Stimulated activated CD8-positive, alpha-beta memory T cell treated with anti-CD3 and anti-CD28 coated beads, Interleukin-12 subunit alpha, Interleukin-12 subunit beta, amount 100 ng/mL, for 24 hours (primary cell): Measurements from ENCODE around the gene RNF213.
"Not testable (repeated sequence)": the region's sequence is repeated elsewhere in the genome, so short reads cannot be mapped to it uniquely, and the experiment has no call there.

ENCODE experiments used
- DNase-seq: peaks from one replicate; pipeline ENCODE4 v3.0.0-alpha.2; 2020; ENCODE audit errors: extremely low read depth

RNF213 gene

DNA sequence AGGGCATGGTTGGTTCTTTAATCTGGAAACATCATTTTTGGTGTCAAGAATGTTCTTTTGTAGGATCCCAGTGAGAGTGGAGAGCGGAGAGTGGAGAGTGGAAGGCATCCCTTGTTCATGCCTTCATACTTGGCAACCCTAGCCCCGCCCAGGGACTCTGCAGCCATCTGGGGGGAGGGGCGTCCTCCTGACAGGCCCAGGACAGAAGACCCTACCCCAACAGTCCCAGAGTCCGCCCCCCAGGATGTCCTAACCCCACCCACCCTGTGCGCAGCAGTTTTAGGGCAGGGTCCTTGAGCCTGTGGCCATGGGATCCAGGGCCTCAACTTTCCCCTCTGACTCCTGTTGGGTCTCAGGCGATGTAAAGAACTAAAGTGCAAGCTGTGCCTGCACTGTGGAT lies 36.0 kb upstream of the RNF213 start:
- no peak for DNase-seq

DNA sequence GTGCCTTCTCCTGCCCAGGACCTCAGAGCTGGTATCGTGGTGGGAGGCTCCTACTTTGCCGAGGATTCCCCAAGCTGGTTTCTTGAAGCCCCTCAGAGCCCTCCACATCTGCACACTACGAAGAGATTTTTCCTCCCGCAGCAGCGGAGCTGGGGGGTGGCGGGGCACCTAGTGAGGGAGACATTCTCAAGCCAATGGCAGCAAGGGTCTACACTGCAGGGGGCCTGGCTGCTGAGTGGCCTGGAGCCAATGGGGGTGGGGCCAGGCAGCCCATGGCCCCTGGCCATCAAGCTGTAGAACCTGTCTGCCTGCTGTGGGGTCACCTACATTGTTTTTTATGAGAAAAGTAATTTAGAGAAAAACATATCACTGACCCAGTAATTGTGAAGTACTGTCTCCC lies 35.4 kb upstream of the RNF213 start:
- DNase-seq: no peak

DNA sequence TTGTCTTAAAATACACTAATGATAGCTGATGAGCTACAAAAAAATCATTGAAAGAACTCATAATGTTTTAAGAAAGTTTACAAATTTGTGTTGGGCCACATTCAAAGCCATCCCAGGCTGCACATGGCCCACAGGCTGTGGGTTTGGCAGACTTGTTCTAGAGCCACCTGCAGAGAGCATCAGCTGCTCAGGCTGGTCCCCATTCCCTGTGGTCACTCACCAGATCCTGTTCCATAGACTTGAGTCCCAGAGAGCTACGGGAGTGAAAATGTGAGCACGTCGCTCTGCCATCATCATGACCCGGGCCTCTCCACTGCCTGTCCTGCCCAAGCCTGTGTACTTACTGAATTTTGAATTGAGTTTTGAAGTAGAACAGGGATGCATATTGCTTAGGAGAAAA lies 33.5 kb upstream of the RNF213 start:
- no peak for DNase-seq

DNA sequence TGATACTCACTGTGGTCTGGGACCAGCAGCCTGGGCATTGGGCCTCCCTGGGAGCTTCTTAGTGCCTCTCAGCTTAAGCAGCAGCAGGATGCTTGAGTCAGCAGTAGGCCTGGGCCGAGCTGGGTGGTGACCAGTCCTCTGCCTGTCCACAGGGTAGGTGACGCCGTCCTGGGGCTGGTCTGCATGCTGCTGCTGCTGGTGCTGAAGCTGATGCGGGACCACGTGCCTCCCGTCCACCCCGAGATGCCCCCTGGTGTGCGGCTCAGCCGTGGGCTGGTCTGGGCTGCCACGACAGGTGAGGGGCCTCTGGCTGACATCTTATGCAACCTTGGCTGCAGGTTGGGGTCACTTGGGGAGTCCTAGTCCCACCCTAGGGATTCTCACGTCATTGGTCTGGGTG lies 33.0 kb upstream of the RNF213 start:
- no peak for DNase-seq

DNA sequence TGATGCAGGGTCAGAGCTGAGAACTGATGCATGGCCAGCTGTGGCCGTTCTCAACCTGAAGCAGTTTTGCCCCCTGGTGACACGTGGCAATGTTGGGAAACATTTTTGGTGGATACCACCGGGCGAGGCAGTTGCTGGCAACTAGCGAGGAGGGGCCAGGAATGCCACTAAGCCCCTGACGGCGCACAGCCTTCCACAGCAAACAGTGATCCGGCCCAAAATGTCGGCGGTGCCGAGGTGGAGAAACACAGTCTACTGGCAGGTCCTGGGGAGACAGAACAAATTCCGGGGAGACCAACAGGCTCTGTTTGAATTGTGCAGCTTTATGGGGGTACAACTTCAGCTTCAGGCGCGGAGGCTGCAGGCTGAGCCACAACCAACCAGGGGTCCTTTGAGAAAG lies 32.2 kb upstream of the RNF213 start:
- no peak for DNase-seq

DNA sequence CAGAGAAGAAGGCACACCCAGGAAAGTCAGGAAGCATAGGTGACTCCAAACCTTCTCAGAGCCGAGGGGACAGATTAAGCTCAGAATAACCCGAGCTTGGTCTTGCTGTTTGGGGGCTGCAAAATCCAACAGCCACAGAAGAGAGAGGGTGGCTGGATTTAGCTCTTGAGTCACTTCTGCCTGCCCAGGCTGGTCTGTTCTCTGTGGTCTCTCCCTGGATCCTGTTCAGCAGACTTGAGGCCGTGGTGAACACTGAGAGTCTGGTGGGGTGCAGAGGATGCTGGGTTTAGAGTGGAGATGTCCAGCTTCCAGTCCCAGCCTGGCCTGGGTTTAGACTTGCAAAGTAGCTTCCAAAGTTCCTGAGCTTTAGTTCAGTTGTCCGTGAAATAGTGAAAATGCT lies 31.6 kb upstream of the RNF213 start:
- no peak for DNase-seq

DNA sequence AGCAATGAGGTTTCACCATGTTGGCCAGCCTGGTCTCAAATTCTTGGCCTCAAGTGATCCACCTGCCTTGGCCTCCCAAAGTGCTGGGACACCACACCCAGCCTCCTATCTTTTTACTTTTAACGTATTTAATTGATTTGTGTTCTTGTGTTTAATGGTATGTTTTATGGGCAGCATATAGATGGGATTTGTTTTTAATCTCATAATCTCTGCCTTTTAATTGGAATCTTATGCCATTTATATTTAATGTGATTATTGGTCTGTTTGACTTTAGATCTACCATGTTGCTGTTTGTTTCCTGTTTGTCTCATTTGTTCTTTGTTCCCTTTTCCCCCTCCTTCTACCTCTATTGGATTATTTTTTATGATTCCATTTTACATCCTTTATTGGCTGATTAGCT lies 28.2 kb upstream of the RNF213 start:
- DNase-seq: no peak

DNA sequence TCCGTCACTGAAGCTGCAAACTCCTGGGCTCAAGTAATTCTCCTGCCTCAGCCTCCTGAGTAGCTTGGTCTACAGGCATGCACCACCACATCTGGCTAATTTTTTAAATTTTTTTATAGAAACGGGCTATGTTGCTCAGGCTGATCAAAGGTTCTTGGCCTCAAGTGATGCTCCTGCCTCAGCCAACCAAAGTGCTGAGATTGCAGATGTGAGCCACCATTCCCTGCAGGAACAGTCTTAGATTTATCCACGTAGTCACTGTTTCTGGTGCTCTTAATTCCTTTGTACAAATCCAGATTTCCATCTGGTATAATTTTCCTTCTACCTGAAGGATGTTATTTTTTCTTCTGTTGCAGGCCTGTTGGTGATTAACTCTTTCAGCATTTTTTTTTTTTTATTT lies 27.4 kb upstream of the RNF213 start:
- DNase-seq: no peak

DNA sequence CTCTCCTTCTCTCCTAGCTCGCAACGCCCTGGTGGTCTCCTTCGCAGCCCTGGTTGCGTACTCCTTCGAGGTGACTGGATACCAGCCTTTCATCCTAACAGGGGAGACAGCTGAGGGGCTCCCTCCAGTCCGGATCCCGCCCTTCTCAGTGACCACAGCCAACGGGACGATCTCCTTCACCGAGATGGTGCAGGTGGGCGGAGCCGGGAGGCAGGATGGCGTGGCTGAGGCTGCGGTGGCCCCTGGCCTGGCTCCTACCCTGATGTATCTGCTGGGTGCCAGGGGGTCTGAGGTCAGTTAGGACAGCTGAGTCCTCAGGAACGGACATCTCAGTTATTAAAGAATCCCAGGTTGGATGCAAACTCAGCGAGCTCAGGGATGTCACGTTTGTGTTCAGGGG lies 23.7 kb upstream of the RNF213 start:
- no peak for DNase-seq

DNA sequence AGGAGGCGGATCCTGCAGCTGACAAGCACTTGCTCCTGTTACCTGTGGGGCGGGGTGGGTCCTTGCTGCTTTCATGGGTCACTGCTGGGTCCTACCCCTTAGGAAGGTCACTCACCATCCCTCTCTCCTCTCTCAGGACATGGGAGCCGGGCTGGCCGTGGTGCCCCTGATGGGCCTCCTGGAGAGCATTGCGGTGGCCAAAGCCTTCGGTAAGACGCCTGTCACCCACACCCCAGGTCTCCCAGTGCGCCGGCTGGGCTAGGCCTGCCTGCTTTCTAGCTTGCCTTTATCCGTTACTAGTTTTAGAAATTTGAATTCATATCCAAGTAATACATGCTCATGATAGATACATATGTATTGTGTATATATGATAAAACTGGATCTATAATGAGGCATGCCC lies 23.3 kb upstream of the RNF213 start:
- DNase-seq: no peak

DNA sequence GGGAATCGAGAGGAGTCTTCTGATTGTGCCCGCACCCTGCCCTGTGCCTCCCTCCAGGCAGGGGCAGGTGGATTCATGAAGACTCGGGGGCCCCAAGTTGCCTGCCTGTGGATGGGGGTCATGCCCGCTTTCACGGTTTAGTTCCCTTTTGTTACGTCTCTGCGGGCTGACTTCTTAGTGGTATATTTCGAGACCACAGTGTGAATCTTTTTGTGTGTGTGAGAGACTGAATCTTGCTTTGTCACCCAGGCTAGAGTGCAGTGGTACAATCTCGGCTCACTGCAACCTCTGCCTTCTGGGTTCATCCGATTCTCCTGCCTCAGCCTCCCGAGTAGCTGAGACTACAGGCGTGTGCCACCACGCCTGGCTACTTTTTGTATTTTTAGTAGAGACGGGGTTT lies 18.1 kb upstream of the RNF213 start:
- DNase-seq: no peak

DNA sequence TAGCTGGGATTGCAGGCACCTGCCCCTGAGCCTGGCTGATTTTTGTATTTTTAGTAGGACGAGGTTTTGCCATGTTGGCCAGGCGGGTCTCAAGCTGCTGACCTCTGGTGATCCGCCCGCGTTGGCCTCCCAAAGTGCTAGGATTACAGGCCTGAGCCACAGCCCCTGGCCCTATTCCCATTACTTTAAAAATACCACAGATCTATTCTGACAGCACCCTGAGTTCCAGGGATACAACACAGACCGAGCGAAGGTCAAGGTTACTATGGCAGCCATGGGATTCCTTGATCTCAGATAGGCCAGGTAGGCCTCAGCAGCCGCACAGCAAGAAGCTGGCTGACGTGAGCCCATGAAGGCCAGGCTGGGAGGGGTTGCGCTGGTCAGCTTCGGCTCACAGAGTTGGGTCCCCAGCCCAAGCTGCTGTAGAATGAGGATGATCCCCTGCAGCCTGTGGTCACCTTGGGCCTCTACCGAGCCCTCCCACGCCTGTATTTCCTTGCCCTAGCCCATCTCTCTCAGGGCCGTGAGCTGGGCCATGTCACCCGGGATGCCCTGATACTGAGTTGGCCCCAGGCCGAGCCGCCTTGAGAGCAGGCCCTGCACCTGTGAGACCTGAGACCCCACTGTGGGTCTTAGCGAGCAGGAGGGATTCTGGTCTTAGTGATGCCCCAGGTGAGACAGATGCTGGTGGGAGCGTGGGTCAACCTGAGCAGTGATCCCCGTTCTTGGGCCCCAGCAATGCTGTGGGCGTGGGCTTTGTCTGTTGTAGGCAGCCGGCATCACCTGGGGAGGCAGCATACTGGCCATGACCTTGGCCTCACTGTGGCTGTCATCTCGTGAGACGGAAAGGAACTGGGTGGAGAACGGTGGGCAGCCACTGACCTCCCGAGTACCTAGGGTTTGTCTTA lies 16.9 kb upstream of the RNF213 start:
- no peak for DNase-seq

DNA sequence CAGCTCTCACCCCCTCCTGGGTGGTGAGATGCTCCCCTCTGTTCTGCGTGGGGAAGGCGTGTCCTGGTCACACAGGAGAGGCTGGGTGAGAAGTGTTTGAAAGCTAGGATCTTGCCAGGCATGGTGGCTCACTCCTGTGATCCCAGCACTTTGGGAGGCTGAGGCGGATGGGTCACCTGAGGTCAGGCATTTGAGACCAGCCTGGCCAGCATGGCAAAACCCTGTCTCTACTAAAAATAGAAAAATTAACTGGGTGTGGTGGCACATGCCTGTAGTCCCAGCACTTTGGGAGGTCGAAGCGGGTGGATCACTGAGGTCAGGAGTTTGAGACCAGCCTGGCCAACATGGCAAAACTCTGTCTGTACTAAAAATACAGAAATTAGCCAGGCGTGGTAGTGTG lies 16.2 kb upstream of the RNF213 start:
- not testable (repeated sequence) for DNase-seq

DNA sequence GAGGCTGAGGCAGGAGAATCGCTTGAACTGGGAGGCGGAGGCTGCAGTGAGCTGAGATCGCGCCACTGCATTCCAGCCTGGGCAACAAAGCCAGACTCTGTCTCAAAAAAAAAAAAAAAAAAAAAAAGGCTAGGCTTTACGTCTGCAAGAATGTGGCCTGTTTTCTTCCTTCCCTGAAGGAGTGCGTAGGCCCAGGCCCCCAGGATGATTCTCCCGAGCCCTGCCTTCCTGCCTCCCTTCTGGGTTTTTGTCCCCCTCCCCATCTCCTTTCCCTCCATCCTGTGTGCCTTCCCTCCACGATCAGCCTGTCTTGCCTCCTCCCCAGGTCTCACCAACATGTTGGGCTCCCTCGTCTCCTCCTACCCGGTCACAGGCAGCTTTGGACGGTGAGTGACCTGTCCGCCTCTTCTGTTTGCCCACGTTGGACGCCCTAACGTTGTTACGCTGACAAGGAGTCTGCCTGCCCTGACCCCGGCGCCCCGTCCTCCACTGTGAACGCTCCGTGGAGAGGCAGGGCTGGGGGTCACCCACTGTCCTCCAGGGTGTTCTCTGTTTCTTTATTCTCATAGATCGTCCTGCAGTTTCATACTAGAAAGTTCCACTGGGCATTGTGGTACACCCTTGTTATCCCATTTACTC lies 15.7 kb upstream of the RNF213 start:
- no peak for DNase-seq

DNA sequence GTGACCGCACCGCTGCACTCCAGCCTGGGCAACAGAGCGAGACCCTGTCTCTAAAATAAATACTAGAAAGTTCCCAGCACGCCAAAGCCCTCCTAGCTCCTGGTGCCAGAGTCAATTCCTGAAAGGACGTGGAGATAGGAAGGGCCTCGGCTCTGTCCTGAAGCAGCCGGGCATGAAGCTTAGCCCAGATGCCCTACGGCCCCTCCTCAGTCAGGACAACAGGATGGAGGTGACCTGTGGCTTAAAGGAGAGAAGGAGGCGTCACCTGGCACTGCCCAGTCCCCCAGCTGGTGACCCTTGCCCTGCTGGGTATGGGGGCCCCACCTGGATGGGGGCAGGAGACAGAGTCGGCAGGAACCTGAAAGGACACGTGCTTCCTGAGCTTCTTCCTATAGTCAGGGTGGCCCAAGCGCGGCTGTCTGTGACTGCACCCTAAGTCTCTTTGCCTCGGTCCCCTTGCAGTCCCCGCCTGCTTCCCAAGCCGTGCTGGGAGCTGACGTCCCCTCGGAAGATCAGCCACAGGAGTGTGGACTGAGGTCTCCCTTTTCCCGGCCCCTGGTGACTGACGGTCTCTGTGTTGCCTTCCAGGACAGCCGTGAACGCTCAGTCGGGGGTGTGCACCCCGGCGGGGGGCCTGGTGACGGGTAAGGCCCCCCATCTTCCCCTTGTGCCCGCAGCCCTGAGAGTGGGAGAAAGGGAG lies 14.9 kb upstream of the RNF213 start:
- DNase-seq: no peak

DNA sequence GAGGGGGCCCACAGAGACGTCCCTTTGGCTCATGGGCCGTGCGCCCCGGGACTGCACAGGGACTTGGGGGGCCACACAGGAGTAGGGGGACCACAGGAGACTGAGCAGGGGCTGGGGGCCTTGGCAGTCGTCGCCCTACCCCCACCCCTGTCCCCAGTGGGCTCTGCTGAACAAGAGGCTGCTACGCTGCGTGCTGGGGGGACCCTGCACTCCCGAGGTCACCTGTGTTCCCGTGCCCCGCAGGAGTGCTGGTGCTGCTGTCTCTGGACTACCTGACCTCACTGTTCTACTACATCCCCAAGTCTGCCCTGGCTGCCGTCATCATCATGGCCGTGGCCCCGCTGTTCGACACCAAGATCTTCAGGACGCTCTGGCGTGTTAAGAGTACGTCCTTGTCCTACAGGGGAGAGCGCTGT lies 14.4 kb upstream of the RNF213 start:
- no peak for DNase-seq

DNA sequence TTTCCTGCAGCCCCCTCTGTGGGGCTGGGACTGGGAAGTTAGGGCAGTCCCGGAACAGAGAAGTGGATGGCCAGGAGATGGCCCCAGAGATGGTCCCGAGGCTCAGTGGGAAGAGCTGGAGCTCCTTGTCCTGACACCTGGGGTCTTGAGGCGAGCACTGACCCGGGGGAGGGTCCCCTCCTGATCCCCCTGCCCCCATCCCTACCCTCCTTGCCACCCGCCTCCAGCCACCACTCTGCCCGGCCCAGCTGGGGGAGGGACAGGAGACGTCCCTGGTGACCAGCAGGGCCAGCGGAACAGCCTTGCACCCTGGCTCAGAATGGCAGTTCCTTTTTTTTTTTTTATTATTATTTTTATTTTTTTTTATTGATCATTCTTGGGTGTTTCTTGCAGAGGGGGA lies 13.9 kb upstream of the RNF213 start:
- no peak for DNase-seq

DNA sequence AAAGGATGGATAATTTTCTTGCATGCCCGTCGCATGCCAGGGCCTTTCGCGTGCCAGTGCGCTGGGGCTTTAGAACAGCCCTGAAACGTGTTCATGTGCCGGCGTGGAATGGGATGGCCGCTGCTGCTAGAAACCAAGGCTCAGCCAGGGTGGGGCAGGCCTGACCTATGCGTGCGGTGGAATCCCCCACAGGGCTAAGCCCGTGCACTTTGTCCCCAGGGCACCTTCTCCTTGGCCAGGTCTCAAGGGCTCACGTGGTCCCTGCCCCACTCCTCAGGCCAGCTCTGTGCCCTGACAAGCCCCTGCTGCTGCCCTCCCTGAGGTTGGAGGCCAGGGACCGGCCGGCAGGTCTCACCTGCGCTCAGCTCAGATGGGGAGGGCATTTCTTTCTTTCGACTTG lies 13.1 kb upstream of the RNF213 start:
- no peak for DNase-seq

DNA sequence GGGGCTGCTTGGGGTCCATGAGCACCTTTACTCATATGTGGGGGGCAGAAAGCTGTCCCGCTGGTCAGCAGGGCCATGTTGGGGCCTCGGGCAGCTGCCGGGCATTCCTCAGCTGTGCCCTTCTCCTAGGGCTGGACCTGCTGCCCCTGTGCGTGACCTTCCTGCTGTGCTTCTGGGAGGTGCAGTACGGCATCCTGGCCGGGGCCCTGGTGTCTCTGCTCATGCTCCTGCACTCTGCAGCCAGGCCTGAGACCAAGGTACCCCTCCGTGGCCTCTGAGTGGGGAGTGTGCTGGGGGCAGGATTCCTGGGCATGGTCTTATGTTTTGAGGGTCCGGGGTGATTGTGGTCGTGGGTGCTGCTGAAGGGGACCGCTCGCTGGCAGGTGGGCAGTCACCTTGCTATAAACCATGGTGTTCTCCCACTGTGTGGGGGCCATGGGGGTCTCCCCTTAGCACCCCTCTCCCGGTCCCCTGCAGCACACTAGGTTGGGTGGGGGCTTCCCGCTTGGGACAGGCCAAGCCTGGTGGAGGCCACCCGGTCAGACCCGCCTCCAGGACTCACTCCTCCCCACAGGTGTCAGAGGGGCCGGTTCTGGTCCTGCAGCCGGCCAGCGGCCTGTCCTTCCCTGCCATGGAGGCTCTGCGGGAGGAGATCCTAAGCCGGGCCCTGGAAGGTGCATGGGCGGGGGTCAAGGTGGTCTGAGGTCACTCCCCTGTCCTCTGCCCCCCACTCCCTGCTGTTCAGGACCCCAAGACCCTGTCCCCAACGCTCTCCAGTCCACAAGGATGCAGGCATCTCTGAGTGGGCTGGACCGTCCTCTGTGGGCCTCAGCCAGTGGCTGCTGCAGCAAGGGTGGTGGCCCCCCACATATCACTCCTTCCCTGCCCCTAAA lies 12.4 kb upstream of the RNF213 start:
- no peak for DNase-seq

DNA sequence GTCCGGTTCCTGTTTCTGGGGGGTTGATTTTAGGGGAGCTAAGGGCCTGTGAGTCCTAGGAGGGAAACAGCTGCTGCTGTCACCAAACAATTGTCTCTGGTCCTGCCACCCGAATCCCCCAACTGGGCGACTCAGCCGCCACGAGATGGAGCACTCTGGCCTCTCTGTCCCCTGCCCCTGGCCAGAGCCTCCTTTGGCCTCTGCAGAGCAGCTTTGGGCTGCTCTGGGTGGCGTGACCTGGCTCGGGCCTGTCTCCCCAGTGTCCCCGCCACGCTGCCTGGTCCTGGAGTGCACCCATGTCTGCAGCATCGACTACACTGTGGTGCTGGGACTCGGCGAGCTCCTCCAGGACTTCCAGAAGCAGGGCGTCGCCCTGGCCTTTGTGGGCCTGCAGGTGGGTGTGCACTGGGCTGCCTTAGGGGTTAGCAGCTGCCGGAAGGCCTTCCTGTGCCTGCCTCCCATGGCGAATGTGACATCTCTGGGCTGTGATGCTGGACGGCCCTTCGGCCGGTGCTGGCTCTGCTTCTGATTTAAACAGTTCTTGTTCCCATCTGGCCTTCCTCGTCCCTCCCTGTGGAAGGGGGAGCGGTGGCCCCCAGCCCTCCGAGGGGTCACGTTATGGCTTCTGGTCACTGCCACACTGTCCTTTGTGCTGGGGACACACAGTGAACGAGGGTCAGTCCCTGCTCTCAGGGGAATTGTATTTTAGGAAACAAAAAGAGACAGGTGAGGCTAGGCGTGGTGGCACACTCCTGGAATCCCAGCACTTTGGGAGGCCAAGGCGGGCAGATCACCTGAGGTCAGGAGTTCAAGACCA lies 11.6 kb upstream of the RNF213 start:
- no peak for DNase-seq

DNA sequence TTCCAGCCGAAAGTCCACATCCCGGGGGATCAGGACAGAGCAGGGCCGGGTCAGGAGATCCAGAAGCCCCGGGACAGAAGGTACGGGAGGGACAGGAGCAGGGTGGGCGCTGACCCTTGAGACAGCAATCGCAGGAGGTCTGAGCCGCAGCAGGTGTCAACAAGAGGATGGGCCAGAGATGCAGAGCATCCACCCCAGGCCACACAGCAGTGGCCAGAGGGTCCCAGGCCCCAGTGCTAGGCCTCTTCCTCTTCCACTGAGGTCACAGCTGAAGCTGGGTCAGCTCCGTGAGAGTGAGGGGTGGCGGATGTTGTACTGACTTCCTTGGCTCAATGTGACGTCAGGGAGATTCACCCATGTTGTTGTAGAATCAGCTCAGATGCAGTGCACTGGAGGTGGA lies 8.7 kb upstream of the RNF213 start:
- DNase-seq: no peak
